IPS-15b (cell line): ENCODE results near the gene ASNS.

Experiments
- H3K27me3 ChIP-seq: one replicate; pipeline ENCODE4 v1.6.1; 2013; ENCODE audit warnings: low read length; ENCODE audit not compliant: control insufficient read depth, insufficient read depth
- H3K36me3 ChIP-seq: one replicate; pipeline ENCODE4 v1.6.1; 2013; ENCODE audit warnings: low read length; ENCODE audit not compliant: control insufficient read depth, insufficient read depth
- H3K4me1 ChIP-seq: one replicate; pipeline ENCODE4 v1.6.1; 2013; ENCODE audit warnings: mild to moderate bottlenecking, low read length; ENCODE audit not compliant: control insufficient read depth, insufficient read depth
- H3K4me3 ChIP-seq: one replicate; pipeline ENCODE4 v1.5.1; 2013; ENCODE audit warnings: low read depth, low read length
- H3K9ac ChIP-seq: one replicate; pipeline ENCODE4 v1.6.1; 2013; ENCODE audit warnings: low read depth, mild to moderate bottlenecking, low read length
- H3K9me3 ChIP-seq: one replicate; pipeline ENCODE4 v1.6.1; 2013; ENCODE audit warnings: mild to moderate bottlenecking, low read length; ENCODE audit not compliant: control insufficient read depth, insufficient read depth

The ASNS gene

GRCh38 chr7:97835296-97836138 is 36.7 kb downstream of the ASNS start:
- no peak overlapping the region for H3K4me3 ChIP-seq
- H3K36me3 ChIP-seq, result no peaks in the 10 kb centered on the region
- H3K4me1 ChIP-seq, result no peaks in the 10 kb centered on the region
- no peak overlapping the region for H3K9ac ChIP-seq
- H3K27me3 ChIP-seq, result no peaks in the 10 kb centered on the region
- H3K9me3 ChIP-seq, result no peaks in the 10 kb centered on the region

GRCh38 chr7:97819161-97819560 is 53.0 kb downstream of the ASNS start:
- Histone ChIP-seq H3K4me1 (no peaks in the 10 kb centered on the region), H3K4me3 (no peak overlapping the region), H3K9me3 (no peaks in the 10 kb centered on the region), H3K9ac (no peak overlapping the region), H3K36me3 (no peaks in the 10 kb centered on the region), H3K27me3 (no peaks in the 10 kb centered on the region)

GRCh38 chr7:97818066-97818663 is 54.0 kb downstream of the ASNS start:
- Histone ChIP-seq H3K9ac (no peak overlapping the region), H3K4me1 (no peaks in the 10 kb centered on the region), H3K36me3 (no peaks in the 10 kb centered on the region), H3K4me3 (no peak overlapping the region), H3K9me3 (no peaks in the 10 kb centered on the region), H3K27me3 (no peaks in the 10 kb centered on the region)
